CD4-positive, alpha-beta T cell treated with Interleukin-17A for 1 hour (primary cell): ENCODE results near the gene WNT5A.
"Not testable (repeated sequence)": the region's sequence is repeated elsewhere in the genome, so short reads cannot be mapped to it uniquely, and the experiment has no call there.

Experiments used
- DNase-seq: peaks from one replicate; pipeline ENCODE4 v3.0.0-alpha.2; 2020

Gene WNT5A

DNA sequence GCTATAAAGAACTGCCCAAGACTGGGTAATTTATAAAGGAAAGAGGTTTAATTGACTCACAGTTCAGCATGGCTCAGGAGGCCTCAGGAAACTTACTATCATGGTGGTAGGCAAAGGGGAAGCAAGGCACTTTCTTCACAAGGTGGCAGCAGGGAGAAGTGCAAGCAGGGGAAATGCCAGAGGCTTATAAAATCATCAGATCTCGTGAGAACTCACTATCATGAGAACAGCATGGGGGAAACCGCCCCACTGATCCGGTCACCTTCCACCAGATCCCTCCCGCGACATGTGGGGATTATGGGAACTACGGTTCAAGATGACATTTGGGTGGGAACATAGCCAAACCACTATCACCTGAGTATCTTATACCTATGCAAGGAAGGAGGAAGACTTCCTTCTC, 18.0 kb upstream of the WNT5A start:
- DNase-seq = not testable (repeated sequence)

DNA sequence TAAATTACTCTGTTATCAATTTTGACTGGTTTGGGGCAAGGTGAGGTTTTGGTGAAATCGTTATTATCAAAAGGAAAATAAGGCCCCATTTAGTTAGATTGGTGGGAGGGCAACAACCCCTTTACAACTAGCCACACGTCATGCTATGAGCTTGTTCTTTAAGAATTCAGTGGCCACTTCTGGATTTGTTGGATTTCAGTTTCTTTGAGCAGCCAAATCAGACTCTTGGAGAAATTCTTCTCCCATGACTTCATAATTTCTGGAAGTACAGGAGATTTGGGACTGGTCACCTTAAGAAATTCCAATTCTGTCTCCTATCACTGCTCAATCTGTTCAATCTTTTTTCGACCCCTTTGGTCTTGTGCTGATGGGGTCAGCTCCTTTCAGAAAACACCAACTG, 14.8 kb upstream of the WNT5A start:
- DNase-seq = no peak

DNA sequence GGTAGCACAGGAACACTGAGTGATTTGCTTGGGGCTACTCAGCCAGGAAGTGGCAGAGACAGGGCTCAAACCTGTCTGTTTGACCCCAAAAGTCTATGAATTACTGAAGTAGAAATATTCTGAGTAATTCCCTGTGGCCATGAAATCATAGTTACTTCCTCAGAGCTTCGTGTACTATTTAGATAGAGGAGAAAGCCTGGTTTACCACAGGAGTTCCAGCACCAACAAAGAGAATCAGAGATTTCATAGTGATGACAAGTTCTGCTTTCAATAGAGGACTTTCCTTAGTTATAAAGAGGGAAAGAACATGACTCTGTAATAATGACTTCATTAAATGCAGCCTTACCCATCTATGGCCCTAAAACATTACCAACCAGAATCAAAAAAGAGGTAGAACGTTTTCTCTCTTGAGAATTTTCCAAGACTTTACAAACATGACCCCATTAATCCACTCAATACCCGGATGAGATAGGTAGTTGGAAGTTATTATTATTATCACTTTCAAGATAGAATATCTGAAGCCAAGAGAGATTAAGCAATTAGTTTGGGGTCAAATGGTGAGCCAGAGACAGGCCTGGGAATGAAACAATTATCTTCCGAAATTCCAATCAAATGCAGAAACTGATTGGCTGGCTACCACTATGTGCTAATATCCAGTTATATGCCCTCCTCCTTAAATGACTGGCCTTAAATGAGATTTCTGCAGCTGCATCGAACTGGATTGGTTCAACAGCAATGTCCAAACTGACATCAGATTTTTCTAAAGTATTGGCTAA, 13.6 kb upstream of the WNT5A start:
- DNase-seq = no peak

DNA sequence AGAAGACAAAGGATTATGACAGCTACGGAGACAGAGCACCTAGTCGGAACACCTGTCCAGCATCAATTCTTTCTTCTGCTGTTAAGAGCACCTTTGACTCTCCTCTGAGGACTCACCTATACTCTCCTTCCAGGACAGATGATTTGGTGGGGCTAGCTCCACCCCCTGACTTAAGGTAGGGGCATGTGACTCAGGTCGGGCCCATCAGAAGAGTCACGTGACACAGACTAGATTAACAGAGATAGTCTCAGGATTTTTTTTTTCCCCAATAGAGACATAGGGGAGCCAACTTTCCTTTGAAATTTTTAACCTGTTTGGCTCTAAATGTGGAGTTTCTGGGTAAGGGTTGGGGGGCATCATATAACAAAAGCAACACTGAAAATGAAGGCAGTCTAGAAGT, 11.4 kb upstream of the WNT5A start:
- no peak for DNase-seq

DNA sequence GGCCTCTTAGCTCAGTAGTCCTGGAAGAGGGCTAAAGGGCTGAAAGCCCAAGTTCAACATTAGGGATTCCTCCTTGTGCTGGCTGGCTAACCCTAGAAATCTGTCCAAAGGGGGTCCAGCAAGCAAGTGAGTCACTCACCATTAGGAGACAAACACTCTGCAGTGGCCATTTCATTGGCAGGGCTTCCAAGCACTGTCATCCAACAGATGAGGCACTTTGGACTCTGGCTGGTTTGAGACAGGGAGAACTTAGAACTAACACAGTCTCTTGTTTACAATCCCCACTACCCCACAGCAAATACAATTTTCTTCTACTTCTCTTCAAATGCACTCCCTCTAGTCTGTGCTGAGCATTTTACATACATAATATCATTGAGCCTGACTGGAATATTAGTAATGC, 10.1 kb upstream of the WNT5A start:
- DNase-seq = no peak

DNA sequence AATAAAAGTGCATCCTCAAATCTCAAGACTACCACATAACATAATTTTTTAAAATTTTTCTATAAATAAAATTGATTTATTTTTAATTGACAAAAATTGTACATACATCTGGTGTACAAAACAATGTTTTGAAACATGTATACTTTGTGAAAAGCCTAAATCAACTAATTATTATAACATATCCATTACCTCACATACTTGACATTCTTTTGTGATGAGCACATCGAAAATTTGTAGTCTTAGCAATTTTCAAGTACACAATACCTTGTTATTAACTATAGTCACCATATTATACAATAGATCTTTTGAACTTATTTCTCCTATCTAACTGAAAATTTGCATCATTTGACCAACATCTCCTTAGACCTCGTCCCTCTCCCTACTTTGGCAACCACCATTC, 7.9 kb upstream of the WNT5A start:
- no peak for DNase-seq

DNA sequence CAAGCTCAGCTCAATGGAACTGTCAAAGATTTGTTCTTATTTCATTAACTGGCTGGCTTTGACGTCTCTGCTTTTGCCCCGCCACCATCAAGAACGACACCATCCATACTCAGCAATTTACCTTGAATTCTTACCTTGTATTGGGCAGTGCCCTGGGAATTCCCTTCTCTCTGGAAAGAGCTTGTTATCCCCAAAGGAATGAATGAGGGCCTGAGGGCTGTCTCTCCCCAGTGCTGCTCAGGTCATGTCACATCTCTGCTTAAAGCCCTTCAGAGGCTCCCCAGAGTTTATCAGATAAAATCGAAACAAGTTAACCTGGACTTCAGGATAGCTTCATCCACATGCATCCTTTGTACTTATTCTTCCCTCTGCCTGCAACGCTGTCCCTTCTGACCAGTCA, 5.9 kb upstream of the WNT5A start:
- no peak for DNase-seq

DNA sequence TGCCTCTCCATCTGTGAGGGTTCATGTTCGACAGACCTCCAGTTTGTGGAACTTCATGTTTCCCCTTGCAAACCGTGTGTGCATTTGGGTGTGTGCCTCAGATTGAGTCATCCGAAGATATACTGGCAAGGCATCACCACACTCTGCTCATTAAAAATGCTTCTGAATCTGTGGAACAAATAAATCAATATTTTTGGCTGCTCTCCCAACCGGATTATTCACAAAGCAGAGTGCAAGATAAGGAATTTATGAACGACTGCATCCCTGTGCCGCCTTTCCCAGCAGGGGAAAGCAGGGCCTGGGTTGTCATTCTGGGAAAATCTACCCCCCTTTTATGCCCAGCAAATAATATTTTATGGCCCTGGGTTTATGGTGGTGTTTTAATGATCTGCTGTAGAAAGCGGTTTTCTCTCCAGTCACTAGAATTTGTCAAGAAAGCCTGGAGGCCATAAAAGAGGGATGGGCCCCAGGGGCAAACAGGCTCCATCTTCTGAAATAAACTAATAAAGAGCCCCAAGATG, 4.2 kb upstream of the WNT5A start:
- no peak for DNase-seq

DNA sequence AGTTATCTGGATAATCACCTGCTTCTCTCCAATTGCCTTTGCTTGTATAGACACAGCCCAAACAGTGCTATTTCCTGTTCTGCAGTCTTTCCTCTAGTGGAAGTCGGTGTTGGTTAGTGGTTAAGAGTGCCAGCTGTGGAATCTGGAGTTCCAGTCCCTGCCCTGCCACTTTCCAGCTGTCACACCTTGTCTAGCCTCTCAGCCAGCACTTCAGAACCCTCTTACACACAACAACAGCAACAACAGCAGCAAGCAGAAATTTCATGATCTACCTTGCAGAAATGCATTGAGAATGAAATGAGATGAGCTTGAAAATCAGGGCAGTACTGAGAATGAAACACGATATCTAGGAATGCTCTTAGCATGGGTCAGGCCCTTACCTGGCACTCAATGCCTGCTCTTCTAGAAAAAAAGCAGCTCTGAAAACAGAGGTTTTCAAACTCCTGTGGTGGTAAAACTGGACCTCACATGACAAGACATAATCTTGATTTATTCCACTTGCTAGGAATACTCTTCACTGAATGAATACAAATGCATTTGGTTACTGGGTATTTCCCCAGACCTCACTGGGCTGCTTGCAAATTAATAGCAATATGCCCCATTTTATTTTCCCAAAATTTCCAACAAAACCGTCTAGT, 3.3 kb upstream of the WNT5A start:
- DNase-seq = no peak

DNA sequence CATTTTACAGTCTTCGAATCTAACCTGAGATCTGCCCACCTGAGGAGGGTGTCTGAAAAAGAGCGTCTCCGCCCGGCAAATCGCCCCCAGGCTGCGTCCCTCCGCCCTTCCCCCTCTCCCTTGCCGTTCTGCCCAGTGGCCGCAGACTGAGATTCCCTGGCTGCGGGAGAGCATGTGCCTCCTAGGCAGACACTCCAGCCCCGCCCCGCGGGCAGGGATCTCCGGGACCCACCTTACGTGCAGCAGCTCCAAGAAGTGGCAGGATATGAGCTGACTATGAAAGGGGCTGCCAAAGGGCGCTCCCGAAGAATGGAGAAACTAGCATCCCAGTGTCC, 2.7 kb upstream of the WNT5A start:
- no peak for DNase-seq

DNA sequence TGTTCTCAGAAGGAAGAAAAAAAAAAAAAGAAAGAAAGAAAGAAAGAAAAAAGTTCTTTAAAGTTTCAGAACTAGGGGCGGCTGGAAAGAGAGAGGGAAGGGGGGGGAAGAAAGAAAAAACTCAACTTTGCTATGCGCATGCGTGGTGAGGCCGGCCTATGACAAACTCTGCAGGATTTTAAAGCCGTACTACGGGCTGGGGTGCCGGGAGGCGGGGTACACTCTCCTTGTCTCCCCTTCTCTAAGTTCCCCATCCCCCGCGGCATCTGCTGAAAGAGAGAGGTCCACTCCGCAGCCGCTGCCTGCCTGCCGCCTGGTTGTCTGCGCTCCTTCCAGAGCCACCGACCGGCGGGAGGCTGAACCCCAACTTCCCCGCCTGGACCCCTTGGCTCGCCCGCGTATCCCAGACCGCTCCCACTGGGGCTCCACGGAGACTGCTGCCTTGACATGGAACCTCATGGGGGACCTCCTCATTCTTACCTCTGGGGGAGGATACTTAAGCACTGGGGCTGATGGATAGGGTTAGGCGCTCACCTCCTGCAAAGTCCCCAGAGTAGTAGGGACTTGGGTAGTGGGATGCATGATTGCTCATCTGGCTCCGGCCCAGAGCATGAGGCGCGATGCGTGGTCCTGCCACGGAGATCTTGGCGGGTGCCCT, 1.4 kb upstream of the WNT5A start:
- DNase-seq = no peak

DNA sequence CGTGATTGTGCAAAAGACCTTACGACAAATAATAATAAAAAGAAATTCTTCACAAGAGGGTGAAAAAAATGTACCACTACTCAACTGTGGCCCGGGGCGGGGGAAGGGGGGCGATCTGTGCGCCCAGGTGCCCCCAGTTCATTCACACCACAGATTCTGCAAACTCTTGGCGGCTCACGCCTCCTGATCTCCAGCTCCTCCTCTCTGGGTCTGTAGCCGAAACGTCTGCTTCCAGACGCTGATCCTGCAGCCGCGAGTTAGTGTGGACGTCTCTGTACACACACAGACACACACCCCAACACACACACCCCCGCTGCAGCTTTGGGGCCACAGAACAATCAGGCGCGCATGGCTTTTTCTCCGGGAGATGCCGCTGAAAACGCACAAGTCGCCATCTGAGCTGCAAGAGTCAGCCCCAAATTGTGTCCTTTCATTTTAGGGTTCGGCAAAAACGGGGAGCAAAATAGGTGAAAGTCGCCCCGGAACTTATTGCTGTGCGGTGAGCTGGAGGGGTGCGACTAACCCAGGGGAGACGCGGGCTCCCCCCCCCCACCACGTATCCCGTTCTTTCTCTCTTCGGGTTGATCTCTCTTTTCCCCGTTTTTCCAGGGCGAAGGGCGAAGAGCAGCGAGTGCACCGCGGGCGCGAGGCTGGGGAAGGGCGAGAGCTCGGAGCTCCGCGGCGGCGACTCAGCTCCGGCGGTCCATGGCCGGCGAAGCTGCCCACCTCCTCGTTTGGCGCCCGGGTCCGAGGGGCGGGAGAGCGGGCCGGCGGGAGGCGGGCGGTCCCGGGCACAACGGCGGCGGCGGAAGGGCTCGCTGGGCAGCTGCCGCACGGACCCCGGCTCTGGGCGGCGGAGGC, 505 bp upstream of the WNT5A start:
- DNase-seq = no peak

DNA sequence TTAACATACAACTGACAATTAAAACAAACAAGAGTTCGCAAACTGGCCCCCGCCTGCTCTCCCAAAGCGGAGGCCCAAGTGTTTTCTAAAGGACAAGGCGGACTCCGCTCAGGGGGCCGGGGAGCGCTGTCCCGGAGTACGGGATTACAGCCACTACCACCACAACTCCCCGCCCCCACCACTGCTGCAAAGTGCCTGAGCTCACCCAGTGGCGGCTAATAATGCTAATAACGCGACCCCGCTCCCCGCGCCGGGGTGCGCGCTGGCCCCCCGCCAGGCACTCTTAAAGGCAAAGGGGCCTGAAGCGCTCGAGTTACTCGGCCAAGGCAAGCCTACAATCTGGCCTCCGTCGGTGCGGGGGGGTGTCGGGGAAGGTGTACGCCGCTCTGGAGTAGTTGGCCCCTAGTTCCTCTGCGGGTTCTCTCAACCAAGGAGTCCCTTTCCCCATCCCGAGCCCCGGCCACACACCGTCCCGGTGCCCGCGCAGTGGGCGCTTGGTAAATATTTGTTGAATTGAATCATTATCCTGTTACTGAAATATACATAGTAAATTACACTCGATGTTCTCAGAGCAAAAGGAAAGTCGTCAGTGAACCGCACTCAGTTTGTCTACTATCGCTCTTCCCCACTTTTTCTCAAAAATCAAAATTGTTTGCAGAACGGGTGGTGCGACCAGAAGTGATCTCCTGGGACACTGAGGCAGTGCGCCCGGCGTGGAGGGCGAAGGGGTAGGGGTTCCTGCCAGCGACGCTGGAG, 827 bp downstream of the WNT5A start:
- no peak for DNase-seq

DNA sequence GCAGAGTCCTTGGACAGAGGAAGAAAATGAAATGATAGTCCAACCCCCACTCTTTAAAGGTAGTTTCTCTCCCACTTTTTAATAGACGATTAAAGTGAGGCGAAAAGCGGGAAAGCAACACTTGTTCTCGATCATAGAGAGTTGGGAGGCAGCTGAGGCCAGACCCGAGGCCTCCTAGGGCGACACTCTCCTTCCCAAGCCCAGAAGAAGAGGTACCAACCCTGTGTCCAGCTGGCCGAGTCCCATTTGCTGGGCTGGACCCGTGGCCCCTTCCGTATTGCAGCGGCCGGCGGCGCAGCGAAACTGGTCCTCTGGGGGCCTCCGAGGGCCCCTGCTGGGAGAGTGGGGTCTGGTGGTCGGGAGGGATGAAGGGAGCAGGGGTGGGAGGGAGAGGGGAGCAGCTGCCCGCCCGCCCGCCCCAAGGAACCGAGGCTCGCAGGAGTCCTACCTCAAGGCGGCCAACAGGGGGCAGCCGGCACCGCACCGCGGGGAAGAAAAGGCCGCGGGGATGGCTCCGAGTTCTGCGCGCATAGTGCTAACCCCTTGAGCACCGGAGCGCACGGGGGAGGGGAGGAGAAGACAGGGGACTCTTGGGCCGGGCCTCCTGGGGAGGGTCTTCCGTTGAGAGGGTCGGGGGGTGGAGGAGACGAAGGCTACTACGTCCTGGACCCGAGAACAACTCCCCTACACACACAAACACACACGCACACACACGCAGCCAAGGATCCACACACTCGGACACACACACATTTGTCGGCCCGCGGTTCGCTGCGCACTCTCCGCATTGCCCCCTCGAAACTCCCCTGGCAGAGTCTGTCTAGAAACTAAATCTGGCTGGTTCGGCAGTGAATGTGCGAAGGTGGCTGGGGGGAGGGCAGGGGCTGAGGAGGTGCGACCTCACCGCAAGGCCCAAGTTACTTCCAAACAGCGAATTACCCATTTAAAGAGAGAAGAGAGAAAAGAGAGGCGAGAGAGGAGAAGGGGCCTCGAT, 2.0 kb downstream of the WNT5A start:
- DNase-seq = no peak

DNA sequence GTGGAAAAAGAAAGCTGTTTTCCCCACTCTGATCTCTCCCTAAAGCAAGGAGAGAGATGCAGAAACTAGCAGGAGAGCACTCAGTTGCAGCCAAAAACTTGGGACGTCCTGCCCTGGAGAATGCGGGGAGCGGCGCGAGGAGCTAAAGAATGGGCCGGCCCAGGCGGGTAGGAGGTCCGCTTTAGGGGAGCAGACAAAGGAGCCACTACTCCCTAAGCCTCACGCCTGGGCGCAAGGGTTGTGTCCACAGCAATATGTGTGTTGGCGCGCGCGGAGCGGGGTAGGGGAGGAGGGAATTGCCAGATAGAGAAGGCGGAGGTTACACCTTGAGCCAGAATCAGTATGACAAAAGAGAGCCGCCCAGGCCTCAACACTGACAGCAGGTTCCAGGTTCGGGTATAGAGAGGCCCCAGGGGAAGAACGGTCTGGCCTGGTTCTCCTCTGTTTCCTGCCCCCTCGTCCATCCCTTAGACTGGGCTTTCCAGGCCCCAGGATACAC, 2.9 kb downstream of the WNT5A start:
- DNase-seq = no peak

DNA sequence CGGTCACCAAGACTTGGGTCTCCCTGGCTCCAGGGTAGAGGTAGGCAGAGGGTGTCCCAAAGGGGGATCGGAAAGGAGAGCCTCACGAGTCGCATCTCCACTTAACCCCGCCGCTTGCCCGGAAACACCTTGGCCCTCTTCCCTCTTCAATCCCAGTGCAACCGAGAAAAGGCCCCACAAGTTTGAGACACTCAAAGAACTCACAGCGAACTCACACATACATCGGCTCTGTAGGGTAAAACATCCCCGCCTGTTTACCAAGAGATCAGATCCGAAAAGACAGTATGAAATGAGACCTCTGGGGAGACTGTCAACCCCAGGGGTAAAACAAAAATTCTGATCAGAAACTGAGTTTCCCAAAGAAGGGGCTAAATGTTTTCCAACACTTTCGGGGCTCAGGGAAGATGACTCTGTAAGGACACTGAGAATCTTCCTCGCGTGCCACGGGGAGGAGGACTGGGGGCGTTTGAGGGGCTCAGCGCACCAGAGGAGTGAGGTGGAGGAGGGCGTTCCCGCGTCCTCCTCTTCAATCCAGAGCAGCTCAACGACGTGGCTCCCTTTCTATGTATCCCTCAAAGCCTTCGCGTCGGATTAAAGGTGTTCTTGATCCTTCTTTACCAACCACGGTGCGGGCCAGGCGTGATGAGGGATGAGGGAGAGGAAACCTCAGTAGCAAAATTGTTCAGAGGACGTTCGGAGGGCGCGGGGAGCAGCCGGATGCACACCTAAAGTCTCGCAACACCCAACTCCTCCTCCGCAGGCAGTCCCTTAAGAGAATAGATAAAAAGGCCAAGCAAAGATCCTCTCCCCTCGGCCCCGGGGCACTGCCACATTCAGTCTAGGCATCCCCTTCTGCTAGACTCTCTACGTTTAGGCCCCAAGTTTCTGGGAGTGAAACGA, 3.7 kb downstream of the WNT5A start:
- no peak for DNase-seq

DNA sequence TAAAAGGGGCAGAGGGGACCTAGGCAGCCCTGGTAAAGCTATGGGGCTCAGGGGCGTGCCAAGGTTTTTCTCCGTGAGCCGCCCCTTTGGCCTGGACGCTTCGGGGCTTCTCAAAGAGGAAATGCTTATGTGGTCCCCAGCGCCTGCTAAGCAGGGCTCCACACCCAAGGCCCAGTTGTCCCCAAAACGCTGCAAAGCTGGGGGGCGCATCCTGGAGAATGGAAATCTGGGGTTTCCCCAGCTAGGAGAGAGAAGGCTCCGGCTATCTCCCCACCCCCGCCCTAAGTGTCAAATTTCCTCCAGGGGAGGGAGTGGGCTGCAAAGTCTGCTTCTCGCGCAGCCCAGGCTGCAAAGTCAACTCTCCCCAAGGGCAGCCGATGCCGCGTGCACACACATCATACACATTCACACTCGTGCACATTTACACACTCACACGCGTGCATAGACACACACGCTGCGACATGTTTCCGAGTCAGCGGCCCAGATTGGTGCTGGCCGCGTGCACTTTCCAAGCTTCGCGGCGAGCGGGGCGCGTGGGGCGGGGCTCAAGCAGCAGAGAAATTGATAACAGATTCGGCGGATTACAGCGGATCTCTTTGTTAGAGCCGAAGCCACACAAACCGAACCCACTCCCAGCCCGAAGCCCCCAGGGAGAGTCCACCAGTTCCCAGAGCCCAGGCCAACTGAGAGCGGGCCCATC, 4.5 kb downstream of the WNT5A start:
- no peak for DNase-seq

DNA sequence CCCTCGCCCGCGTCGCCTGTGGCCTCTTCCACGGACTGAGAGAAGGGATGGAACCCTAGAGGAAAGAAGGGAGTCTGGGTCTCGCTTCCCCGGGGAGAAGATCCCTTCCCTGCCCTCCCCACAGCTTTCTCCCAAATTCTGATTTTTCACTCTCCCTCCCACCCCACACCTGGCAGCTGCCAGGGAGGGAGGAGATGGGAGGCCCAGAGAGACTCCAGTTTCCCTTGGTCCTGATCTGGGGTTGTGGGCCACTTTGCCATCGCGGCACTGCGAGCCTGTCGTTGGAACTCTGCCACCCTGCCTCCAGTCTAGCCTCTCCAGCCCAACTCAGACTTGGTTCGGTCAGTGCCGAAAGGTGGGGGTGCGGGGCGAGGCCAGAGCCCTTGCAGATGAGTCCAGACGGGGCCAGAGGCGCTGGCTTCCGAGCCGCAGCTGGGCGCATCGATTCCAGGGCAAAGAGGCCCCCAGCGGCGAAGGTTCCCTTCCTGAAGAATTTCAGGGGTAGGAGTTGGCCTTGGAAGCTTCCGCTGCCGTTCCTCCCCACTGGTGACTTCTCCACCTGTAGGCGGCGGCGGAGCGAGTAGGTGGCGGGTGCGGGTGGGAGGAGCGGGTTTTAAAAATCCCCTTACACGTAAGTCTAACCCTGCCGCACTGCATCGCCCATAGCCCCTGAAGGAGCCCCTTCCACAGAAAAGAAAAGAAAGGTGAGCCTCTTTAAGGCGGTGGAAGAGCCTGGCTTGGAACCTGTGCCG, 5.2 kb downstream of the WNT5A start:
- no peak for DNase-seq
